Stomach (tissue), 9 donors: Measurements from ENCODE around the gene SEPTIN1. TPM values are rescaled to one million over a fixed set of nuclear protein-coding genes. Genes with fewer than 3 reads are reported as not detected.

Experiments used
- DNase-seq, 2 donors: peaks; one replicate each; pipeline versions ENCODE4 v3.0.0 to v3.0.0-alpha.2; 2013 to 2019
- H3K27ac ChIP-seq, 5 donors: fragments of 200-600 bp in 4 of 5; sonication (generic) in 4 of 5; one replicate each; pipeline ENCODE4 v1.5.1; 2013 to 2019; ENCODE audit warnings: mild to moderate bottlenecking in 1 of 5, moderate library complexity in 1 of 5
- H3K27me3 ChIP-seq, 3 donors: fragments of 200-600 bp; sonication (generic); one replicate each; pipeline ENCODE4 v1.5.1; 2017 to 2019; ENCODE audit warnings: mixed run types in 1 of 3
- H3K36me3 ChIP-seq, 4 donors: fragments of 200-600 bp; sonication (generic); 1 replicate in 3 of 4; 2 replicates in 1 of 4; pipeline ENCODE4 v1.5.1; 2016 to 2019
- H3K4me1 ChIP-seq, 4 donors: fragments of 200-600 bp; sonication (generic); one replicate each; pipeline ENCODE4 v1.5.1; 2016 to 2019
- H3K4me3 ChIP-seq, 4 donors: fragments of 200-600 bp; sonication (generic) in 3 of 4; one replicate each; pipeline ENCODE4 v1.5.1; 2016 to 2019; ENCODE audit warnings: mild to moderate bottlenecking in 1 of 4
- H3K9me3 ChIP-seq, 4 donors: fragments of 200-600 bp; sonication (generic); one replicate each; pipeline ENCODE4 v1.5.1; 2016 to 2019
- CTCF ChIP-seq, 7 experiments: fragments of 450-650 bp in 4 of 7; fragments of 200-600 bp in 3 of 7; sonication (generic) in 3 of 7; IDR thresholded peaks; one replicate each; pipeline ENCODE4 v1.5.1; 2016 to 2019; ENCODE audit warnings: antibody characterized with exemption in 7 of 7, control low read depth in 2 of 7, mild to moderate bottlenecking in 1 of 7
- EP300 ChIP-seq: sonication (generic); formaldehyde crosslinking; IDR thresholded peaks from one replicate; pipeline ENCODE4 v1.6.1; 2017; ENCODE audit warnings: antibody characterized with exemption
- POLR2A ChIP-seq, 4 donors: fragments of 450-650 bp; IDR thresholded peaks; one replicate each; pipeline ENCODE4 v1.6.1; 2016; ENCODE audit warnings: antibody characterized with exemption in 4 of 4, control low read depth in 2 of 4, mild to moderate bottlenecking in 1 of 4, moderate library complexity in 1 of 4
- POLR2AphosphoS5 ChIP-seq, 3 donors: sonication (generic); formaldehyde crosslinking; IDR thresholded peaks; one replicate each; pipeline ENCODE4 v1.6.1; 2016; ENCODE audit warnings: antibody characterized with exemption in 3 of 3
- WGBS, 5 donors: extraction: QIAGEN DNeasy Blood & Tissue Kit in 3 of 5; methylation state at CpG; one replicate each; pipeline versions ENCODE4 v1.1.5 to v1.1.7; 2013 to 2018; 5-methylcytosine and 5-hydroxymethylcytosine counted together
- intact Hi-C: fragments of 100-400 bp; cut with DNase I; formaldehyde crosslinking; loops from one replicate; pipeline ENCODE4 v1.15.1; 2023; ENCODE audit warnings: low total_unique reads
- polyA plus RNA-seq, 3 donors: library from polyadenylated mRNA; stranded (reverse); fragments of 200-250 nt; gene quantifications; one replicate each; pipeline ENCODE4 v1.2.3, GENCODE V29; 2013
- total RNA-seq, 5 donors: library from RNA; depleted of rRNA; stranded (reverse); fragments of >200 nt; gene quantifications; one replicate each; pipeline versions ENCODE4 v1.1.0 to v1.2.3, GENCODE V29; 2014 to 2016
- donor health status: healthy with polysubstance abuse.
- donor health status: Bipolar disorder and iron deficiency.
- donor health status: healthy.

Gene SEPTIN1
- total and polyA plus RNA-seq, 8 donors: 0.72 to 10.5 (median 5.3) TPM; not detected in 1

GRCh38 chr16:30378236-30379157 is 3.9 kb downstream of the SEPTIN1 start:
- Histone ChIP-seq H3K27ac (peak overlapping the region; percentile 98 to 100 (median 99)), H3K4me3 (peak overlapping the region; percentile 61 to 73 (median 66)), H3K36me3 (no peaks in the 10 kb centered on the region), H3K9me3 (no peaks in the 10 kb centered on the region), H3K27me3 (no peaks in the 10 kb centered on the region), H3K4me1 (peaks cover 19 to 37% (median 30%) of the 10 kb centered on the region in 4 donors)
- 0 to 1% (median 1%) methylated on average over 42 to 67 of the region's 67 CpGs for WGBS, 5 donors
- intact Hi-C loops: no loop called here
- peak; percentile 99 to 100 for DNase-seq
- TF ChIP-seq CTCF (IDR thresholded peaks at IDR 0.05) (peak in 1 of 7 experiments; percentile 9), POLR2A (IDR thresholded peaks at IDR 0.05) (no peak), POLR2AphosphoS5 (IDR thresholded peaks at IDR 0.05) (peak in 2 of 3 donors; percentile 48 to 83), EP300 (no peak)

- DNase-seq: peak; percentile 94 to 97
- H3K27ac ChIP-seq: peak overlapping the region; percentile 98 to 100 (median 99)
- H3K4me3 ChIP-seq: peak overlapping the region; percentile 61 to 73 (median 66)
- H3K36me3 ChIP-seq: no peaks in the 10 kb centered on the region
- no peaks in the 10 kb centered on the region for H3K9me3 ChIP-seq
- TF ChIP-seq EP300 (peak; percentile 34), CTCF (IDR thresholded peaks at IDR 0.05) (no peak), POLR2A (IDR thresholded peaks at IDR 0.05) (peak in 2 of 4 donors; percentile 4 to 50), POLR2AphosphoS5 (IDR thresholded peaks at IDR 0.05) (peak; percentile 40 to 87 (median 73))
- WGBS, 5 donors: 0 to 2% (median 1%) methylated on average over 20 to 39 of the region's 39 CpGs
- peaks cover 19 to 37% (median 30%) of the 10 kb centered on the region in 4 donors for H3K4me1 ChIP-seq
- intact Hi-C loops: no loop called here
- no peaks in the 10 kb centered on the region for H3K27me3 ChIP-seq
Observed at GRCh38 chr16:30377812-30378235, 4.5 kb downstream of the SEPTIN1 start.

- Histone ChIP-seq H3K9me3 (no peaks in the 10 kb centered on the region), H3K27me3 (no peaks in the 10 kb centered on the region), H3K36me3 (no peaks in the 10 kb centered on the region), H3K27ac (peak overlapping the region; percentile 98 to 100 (median 99)), H3K4me3 (peak overlapping the region; percentile 61 to 73 (median 66)), H3K4me1 (peaks cover 19 to 37% (median 30%) of the 10 kb centered on the region in 4 donors)
- no peak for DNase-seq
- intact Hi-C loops: no loop called here
- no peak for TF ChIP-seq EP300
- TF ChIP-seq POLR2AphosphoS5 (IDR thresholded peaks at IDR 0.05): no peak
- TF ChIP-seq CTCF (IDR thresholded peaks at IDR 0.05): no peak
- no peak for TF ChIP-seq POLR2A (IDR thresholded peaks at IDR 0.05)
- 30 to 36% (median 32%) methylated on average over 28 to 29 of the region's 29 CpGs for WGBS, 5 donors
Observed at GRCh38 chr16:30377050-30377811, 5.1 kb downstream of the SEPTIN1 start.

GRCh38 chr16:30376461-30376902 is 5.9 kb downstream of the SEPTIN1 start:
- peak overlapping the region in 4 of 5 donors; percentile 98 to 100 (median 98) for H3K27ac ChIP-seq
- H3K9me3 ChIP-seq: no peaks in the 10 kb centered on the region
- TF ChIP-seq EP300 (no peak), CTCF (IDR thresholded peaks at IDR 0.05) (no peak), POLR2AphosphoS5 (IDR thresholded peaks at IDR 0.05) (no peak), POLR2A (IDR thresholded peaks at IDR 0.05) (no peak)
- 90 to 95% (median 92%) methylated on average over 7 to 8 of the region's 8 CpGs for WGBS, 5 donors
- H3K4me1 ChIP-seq: peaks cover 21 to 36% (median 32%) of the 10 kb centered on the region in 4 donors
- DNase-seq: no peak
- intact Hi-C loops: no loop called here
- no peaks in the 10 kb centered on the region for H3K36me3 ChIP-seq
- no peak overlapping the region for H3K4me3 ChIP-seq
- H3K27me3 ChIP-seq: no peaks in the 10 kb centered on the region
